Measurements from ENCODE around the gene PRIMA1.

DNA sequence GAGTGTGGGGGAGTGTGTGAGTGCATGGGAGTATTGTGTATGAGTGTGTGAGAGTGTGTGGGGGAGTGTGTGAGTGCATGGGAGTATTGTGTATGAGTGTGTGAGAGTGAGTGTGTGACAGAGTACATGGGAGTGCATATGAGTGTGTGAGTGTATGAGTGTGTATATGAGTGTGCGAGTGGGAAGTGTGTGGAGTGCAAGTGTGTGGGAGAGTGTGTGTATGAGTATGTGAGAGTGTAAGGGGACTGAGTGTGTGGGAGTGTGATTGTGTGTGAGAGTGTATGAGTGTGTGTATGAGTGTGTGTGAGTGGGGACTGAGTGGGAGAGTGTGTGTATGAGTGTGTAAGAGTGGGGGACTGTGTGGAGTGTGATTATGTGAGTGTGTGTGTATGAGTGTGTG, 40.7 kb downstream of the PRIMA1 start:
- no peak for TF ChIP-seq CTCF (conservative IDR thresholded peaks at IDR 0.05; ENCODE audit: low read depth in 2 of 2)
- TF ChIP-seq JUNB (IDR thresholded peaks at IDR 0.05; ENCODE audit: unreplicated experiment) = no peak
- no peak for TF ChIP-seq EZH2 (IDR thresholded peaks at IDR 0.05; ENCODE audit: low read depth, unreplicated experiment)
- TF ChIP-seq STAT1 (IDR thresholded peaks at IDR 0.05; ENCODE audit: unreplicated experiment) = no peak
- TF ChIP-seq ZNF331 (CRISPR knock-in tag; IDR thresholded peaks at IDR 0.05; ENCODE audit: low read depth) = no peak
- TF ChIP-seq REST (IDR thresholded peaks at IDR 0.05; ENCODE audit: unreplicated experiment) = no peak
- TF ChIP-seq EZH2phosphoT487 (IDR thresholded peaks at IDR 0.05; ENCODE audit: unreplicated experiment) = no peak
- no peak for TF ChIP-seq POLR2AphosphoS5 (IDR thresholded peaks at IDR 0.05; ENCODE audit: low read depth)
- TF ChIP-seq NANOG (IDR thresholded peaks at IDR 0.05; ENCODE audit: borderline replicate concordance) = no peak
- no peak for TF ChIP-seq ZNF114 (CRISPR knock-in tag; IDR thresholded peaks at IDR 0.05)
- TF ChIP-seq, protein P1, sequence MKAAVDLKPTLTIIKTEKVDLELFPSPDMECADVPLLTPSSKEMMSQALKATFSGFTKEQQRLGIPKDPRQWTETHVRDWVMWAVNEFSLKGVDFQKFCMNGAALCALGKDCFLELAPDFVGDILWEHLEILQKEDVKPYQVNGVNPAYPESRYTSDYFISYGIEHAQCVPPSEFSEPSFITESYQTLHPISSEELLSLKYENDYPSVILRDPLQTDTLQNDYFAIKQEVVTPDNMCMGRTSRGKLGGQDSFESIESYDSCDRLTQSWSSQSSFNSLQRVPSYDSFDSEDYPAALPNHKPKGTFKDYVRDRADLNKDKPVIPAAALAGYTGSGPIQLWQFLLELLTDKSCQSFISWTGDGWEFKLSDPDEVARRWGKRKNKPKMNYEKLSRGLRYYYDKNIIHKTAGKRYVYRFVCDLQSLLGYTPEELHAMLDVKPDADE (IDR thresholded peaks at IDR 0.05) = no peak
- no peak for TF ChIP-seq CREB1 (CRISPR knock-in tag; IDR thresholded peaks at IDR 0.05; ENCODE audit: low read depth)

All from GM23338 (cell line).